C4-2B (cell line): ENCODE data around the gene SLITRK6.

ENCODE experiments used
- CTCF ChIP-seq: fragments of 450-650 bp; conservative IDR thresholded peaks from 2 replicates; pipeline ENCODE4 v1.5.1; 2017; ENCODE audit warnings: mild to moderate bottlenecking
- ZFX ChIP-seq: fragments of 450-650 bp; IDR thresholded peaks from 2 replicates; pipeline ENCODE4 v1.6.1; 2017

GRCh38 chr13:85755123-85755522 lies 44.1 kb downstream of the SLITRK6 start:
- TF ChIP-seq CTCF = no peak
- TF ChIP-seq ZFX = no peak
